Endothelial cell of umbilical vein (primary cell): ENCODE measurements around the gene ARFGEF3.

Source experiments
- EZH2 ChIP-seq: IDR thresholded peaks from 2 replicates; pipeline ENCODE4 v1.6.1; 2012; ENCODE audit warnings: borderline replicate concordance, low read depth, mild to moderate bottlenecking, moderate library complexity, low read length, inconsistent platforms; ENCODE audit not compliant: severe bottlenecking
- GATA2 ChIP-seq: IDR thresholded peaks from 2 replicates; pipeline ENCODE4 v1.7.0; 2011; ENCODE audit warnings: low read depth, mild to moderate bottlenecking, moderate library complexity, mixed read lengths, low read length; ENCODE audit not compliant: insufficient read length, insufficient read depth
- JUN ChIP-seq: IDR thresholded peaks from 2 replicates; pipeline ENCODE4 v1.6.1; 2011; ENCODE audit warnings: borderline replicate concordance, low read depth; ENCODE audit not compliant: insufficient read length, insufficient read depth
- POLR2A ChIP-seq: IDR thresholded peaks from 2 replicates; pipeline ENCODE4 v1.6.1; 2012; ENCODE audit warnings: low read depth, mild to moderate bottlenecking, control low read depth, low read length
- POLR2AphosphoS5 ChIP-seq: IDR thresholded peaks from 2 replicates; pipeline ENCODE4 v1.6.1; 2012; ENCODE audit warnings: low read depth, mild to moderate bottlenecking, control low read depth, low read length, moderate library complexity; ENCODE audit not compliant: insufficient read depth
- TF ChIP-seq, protein P1 (sequence below), 2 donors: IDR thresholded peaks; 1 replicate in 1 of 2; 2 replicates in 1 of 2; pipeline ENCODE4 v1.5.1; 2011; ENCODE audit warnings: low read length in 2 of 2, mild to moderate bottlenecking in 2 of 2, moderate library complexity in 2 of 2, control low read depth in 1 of 2, inconsistent platforms in 1 of 2, low read depth in 1 of 2; ENCODE audit not compliant: insufficient read depth in 1 of 2; ENCODE audit errors: extremely low read depth in 1 of 2
- TF ChIP-seq, protein P2 (sequence below): IDR thresholded peaks from 2 replicates; pipeline ENCODE4 v1.6.1; 2011; ENCODE audit not compliant: insufficient read depth, insufficient read length

DNA sequence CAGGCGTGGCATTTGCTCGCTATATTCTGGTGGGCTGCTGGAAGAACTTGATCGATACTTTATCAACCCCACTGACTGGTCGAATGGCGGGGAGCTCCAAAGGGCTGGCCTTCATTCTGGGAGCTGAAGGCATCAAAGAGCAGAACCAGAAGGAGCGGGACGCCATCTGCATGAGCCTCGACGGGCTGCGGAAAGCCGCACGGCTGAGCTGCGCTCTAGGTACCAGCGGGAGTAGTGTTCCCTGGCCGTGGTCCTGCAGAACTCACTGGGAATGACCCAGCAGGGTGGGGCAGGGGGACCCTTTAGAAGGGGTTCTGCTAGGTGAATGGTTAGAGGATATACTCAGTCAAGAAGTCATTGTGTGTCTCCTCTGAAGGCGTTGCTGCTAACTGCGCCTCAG is 125.0 kb downstream of the ARFGEF3 start:
- no peak for TF ChIP-seq GATA2
- TF ChIP-seq, protein P1, sequence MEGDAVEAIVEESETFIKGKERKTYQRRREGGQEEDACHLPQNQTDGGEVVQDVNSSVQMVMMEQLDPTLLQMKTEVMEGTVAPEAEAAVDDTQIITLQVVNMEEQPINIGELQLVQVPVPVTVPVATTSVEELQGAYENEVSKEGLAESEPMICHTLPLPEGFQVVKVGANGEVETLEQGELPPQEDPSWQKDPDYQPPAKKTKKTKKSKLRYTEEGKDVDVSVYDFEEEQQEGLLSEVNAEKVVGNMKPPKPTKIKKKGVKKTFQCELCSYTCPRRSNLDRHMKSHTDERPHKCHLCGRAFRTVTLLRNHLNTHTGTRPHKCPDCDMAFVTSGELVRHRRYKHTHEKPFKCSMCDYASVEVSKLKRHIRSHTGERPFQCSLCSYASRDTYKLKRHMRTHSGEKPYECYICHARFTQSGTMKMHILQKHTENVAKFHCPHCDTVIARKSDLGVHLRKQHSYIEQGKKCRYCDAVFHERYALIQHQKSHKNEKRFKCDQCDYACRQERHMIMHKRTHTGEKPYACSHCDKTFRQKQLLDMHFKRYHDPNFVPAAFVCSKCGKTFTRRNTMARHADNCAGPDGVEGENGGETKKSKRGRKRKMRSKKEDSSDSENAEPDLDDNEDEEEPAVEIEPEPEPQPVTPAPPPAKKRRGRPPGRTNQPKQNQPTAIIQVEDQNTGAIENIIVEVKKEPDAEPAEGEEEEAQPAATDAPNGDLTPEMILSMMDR (IDR thresholded peaks at IDR 0.05; ENCODE audit: extremely low read depth in 1 of 2, insufficient read depth in 1 of 2, low read depth in 1 of 2, low read length in 2 of 2), result no peak
- no peak for TF ChIP-seq POLR2A
- no peak for TF ChIP-seq POLR2AphosphoS5
- TF ChIP-seq, protein P2, sequence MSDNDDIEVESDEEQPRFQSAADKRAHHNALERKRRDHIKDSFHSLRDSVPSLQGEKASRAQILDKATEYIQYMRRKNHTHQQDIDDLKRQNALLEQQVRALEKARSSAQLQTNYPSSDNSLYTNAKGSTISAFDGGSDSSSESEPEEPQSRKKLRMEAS, result no peak
- TF ChIP-seq EZH2, result no peak
- no peak for TF ChIP-seq JUN
